ENCODE results near the gene P3H3. TPM values are rescaled to one million over a fixed set of nuclear protein-coding genes. Genes with fewer than 3 reads are reported as not detected.
"Not testable (repeated sequence)": the region's sequence is repeated elsewhere in the genome, so short reads cannot be mapped to it uniquely, and the experiment has no call there.

The P3H3 gene
- total and polyA plus RNA-seq, 2 donors (not counting 3 experiments of a cell fraction or from before 2014, with no cell fraction given): 75.9 to 76.5 TPM

DNA sequence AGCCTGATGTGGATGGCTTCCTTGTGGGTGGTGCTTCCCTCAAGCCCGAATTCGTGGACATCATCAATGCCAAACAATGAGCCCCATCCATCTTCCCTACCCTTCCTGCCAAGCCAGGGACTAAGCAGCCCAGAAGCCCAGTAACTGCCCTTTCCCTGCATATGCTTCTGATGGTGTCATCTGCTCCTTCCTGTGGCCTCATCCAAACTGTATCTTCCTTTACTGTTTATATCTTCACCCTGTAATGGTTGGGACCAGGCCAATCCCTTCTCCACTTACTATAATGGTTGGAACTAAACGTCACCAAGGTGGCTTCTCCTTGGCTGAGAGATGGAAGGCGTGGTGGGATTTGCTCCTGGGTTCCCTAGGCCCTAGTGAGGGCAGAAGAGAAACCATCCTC lies 42.1 kb downstream of the P3H3 start:
- TF ChIP-seq POLR2A (IDR thresholded peaks at IDR 0.05; ENCODE audit: low read depth, low read length): peak; percentile 13
- Histone ChIP-seq H3K79me2 (ENCODE audit: control insufficient read depth, insufficient read depth, low read length) (peaks cover 40% of the 10 kb centered on the region), H3K36me3 (ENCODE audit: control insufficient read depth in 2 of 2, extremely low read depth in 1 of 2, insufficient read depth in 2 of 2, low read length in 2 of 2) (peaks cover 0 to 21% of the 10 kb centered on the region in 2 experiments), H3K4me1 (ENCODE audit: control insufficient read depth, extremely low read depth, insufficient read depth, low read length) (peaks cover 41% of the 10 kb centered on the region)
- H3K27me3 ChIP-seq (ENCODE audit: control insufficient read depth in 2 of 2, insufficient read depth in 2 of 2, low read length in 2 of 2); dilution Hi-C loops (cut with MboI; ENCODE audit: extremely low pct_ligation_motif_present, low sequenced_read_pairs); H4K20me1 ChIP-seq (replicated peaks; ENCODE audit: control insufficient read depth, extremely low read depth, insufficient read depth, low read length); H3K4me3 ChIP-seq (replicated peaks in 1 of 3; ENCODE audit: insufficient read depth in 1 of 3, low read depth in 1 of 3, low read length in 3 of 3); H3K27ac ChIP-seq (ENCODE audit: insufficient read depth, low read depth, low read length); DNase-seq (ENCODE audit: low read depth, low spot score); H2AFZ ChIP-seq (ENCODE audit: low read depth, low read length); H3K9ac ChIP-seq (replicated peaks; ENCODE audit: extremely low read depth, insufficient read depth, low read length); FAIRE-seq; H3K9me3 ChIP-seq (replicated peaks; ENCODE audit: control insufficient read depth, insufficient read depth, low read length); H3K9me1 ChIP-seq (replicated peaks; ENCODE audit: control insufficient read depth, extremely low read depth, insufficient read depth, low read length); H3K4me2 ChIP-seq (ENCODE audit: insufficient read depth, low read length): not testable (repeated sequence)
- intact Hi-C loops (cut with micrococcal nuclease): loop anchor here (5.0 kb wide), 2 partner anchors 222 to 237 kb away; partner anchors contain the start of genes C1R and C1RL
- BruUV-seq (replicated peaks): TSS peak; percentile 44
- ChIA-PET POLR2A (interaction anchor here (1.1 kb wide), 1 partner anchor 73 kb away, joined by 4 read pairs; the partner anchor contains the start of genes C12orf57 and RNU7-1), CTCF (interaction anchor here (1.4 to 3.9 kb wide), 5 partner anchors 55 to 238 kb away, joined by 5 to 27 read pairs (median 21); partner anchors contain the start of genes C12orf57, C1RL and RNU7-1)

DNA sequence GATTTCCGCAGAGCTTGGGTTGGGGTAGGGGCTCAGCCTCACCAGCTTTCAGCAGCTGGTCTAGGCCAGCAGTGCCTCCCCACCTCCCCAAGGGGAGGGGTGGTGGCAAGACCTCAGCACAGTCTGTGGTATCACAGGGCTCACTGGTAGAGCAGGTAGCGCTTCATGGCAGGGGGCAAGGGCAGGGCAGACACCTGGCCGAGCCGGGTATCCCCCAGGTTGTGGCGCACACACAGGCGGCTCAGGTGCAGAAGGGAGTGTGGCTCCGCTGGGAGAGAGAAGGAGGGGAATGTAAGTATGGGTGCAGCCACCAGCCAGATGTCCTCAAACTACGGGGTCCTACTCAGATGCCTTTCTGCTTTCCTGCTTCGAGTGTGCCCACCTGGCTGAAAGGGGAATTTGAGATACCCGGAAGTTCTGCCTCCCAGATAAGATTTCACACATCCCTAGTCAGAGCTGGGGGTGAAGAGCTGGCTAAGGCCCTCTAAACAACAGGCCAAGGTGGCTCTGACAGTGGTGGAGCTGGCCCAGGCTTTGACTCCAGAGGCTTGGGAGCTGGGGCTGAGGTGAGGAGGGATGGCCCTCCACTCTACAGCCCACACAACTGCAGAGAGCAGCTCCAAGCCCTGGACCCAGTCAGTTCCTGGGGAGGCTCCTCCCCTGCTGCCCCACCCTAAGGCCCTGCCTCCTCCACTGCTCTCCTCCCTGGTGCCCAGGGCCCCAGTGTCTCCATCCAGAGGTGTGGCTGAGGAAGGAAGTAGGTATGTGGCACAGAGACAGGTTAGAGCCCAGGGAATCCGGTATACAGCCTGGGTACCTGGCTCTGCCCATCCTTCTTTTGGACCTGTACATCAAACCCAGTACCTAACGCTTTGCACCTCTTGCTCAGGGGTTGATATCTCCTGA lies 43.1 kb downstream of the P3H3 start:
- Histone ChIP-seq H3K9ac (replicated peaks; ENCODE audit: extremely low read depth, insufficient read depth, low read length) (no peak overlapping the region), H3K27me3 (ENCODE audit: control insufficient read depth in 2 of 2, insufficient read depth in 2 of 2, low read length in 2 of 2) (no peaks in the 10 kb centered on the region), H2AFZ (ENCODE audit: low read depth, low read length) (no peak overlapping the region), H3K36me3 (ENCODE audit: control insufficient read depth in 2 of 2, extremely low read depth in 1 of 2, insufficient read depth in 2 of 2, low read length in 2 of 2) (peaks cover 0 to 22% of the 10 kb centered on the region in 2 experiments), H3K4me3 (replicated peaks in 1 of 3; ENCODE audit: insufficient read depth in 1 of 3, low read depth in 1 of 3, low read length in 3 of 3) (peak overlapping the region in 1 of 3 experiments; percentile 84), H3K79me2 (ENCODE audit: control insufficient read depth, insufficient read depth, low read length) (peaks cover 40% of the 10 kb centered on the region), H3K9me1 (replicated peaks; ENCODE audit: control insufficient read depth, extremely low read depth, insufficient read depth, low read length) (no peaks in the 10 kb centered on the region), H3K9me3 (replicated peaks; ENCODE audit: control insufficient read depth, insufficient read depth, low read length) (no peaks in the 10 kb centered on the region), H4K20me1 (replicated peaks; ENCODE audit: control insufficient read depth, extremely low read depth, insufficient read depth, low read length) (no peaks in the 10 kb centered on the region), H3K4me1 (ENCODE audit: control insufficient read depth, extremely low read depth, insufficient read depth, low read length) (peaks cover 41% of the 10 kb centered on the region), H3K27ac (ENCODE audit: insufficient read depth, low read depth, low read length) (no peak overlapping the region), H3K4me2 (ENCODE audit: insufficient read depth, low read length) (peak overlapping the region; percentile 98)
- FAIRE-seq (peak; percentile 15), DNase-seq (ENCODE audit: low read depth, low spot score) (no peak)
- TF ChIP-seq, protein P1, sequence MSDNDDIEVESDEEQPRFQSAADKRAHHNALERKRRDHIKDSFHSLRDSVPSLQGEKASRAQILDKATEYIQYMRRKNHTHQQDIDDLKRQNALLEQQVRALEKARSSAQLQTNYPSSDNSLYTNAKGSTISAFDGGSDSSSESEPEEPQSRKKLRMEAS (IDR thresholded peaks at IDR 0.05; ENCODE audit: insufficient read depth, insufficient read length): no peak
- TF ChIP-seq POLR2A (IDR thresholded peaks at IDR 0.05; ENCODE audit: low read depth, low read length): peak; percentile 38
- TF ChIP-seq JUN (IDR thresholded peaks at IDR 0.05; ENCODE audit: borderline replicate concordance, insufficient read depth, insufficient read length, low read depth): no peak
- no peak for TF ChIP-seq FOS (IDR thresholded peaks at IDR 0.05; ENCODE audit: borderline replicate concordance, insufficient read depth, low read length)
- no peak for TF ChIP-seq MYC (IDR thresholded peaks at IDR 0.05; ENCODE audit: low read depth, low read length)
- TF ChIP-seq POLR2AphosphoS5 (IDR thresholded peaks at IDR 0.05; ENCODE audit: insufficient read depth, low read depth, low read length): peak; percentile 39
- no peak for TF ChIP-seq EZH2 (IDR thresholded peaks at IDR 0.05; ENCODE audit: borderline replicate concordance, low read depth, low read length, severe bottlenecking)
- TF ChIP-seq, protein P2, sequence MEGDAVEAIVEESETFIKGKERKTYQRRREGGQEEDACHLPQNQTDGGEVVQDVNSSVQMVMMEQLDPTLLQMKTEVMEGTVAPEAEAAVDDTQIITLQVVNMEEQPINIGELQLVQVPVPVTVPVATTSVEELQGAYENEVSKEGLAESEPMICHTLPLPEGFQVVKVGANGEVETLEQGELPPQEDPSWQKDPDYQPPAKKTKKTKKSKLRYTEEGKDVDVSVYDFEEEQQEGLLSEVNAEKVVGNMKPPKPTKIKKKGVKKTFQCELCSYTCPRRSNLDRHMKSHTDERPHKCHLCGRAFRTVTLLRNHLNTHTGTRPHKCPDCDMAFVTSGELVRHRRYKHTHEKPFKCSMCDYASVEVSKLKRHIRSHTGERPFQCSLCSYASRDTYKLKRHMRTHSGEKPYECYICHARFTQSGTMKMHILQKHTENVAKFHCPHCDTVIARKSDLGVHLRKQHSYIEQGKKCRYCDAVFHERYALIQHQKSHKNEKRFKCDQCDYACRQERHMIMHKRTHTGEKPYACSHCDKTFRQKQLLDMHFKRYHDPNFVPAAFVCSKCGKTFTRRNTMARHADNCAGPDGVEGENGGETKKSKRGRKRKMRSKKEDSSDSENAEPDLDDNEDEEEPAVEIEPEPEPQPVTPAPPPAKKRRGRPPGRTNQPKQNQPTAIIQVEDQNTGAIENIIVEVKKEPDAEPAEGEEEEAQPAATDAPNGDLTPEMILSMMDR (IDR thresholded peaks at IDR 0.05; ENCODE audit: extremely low read depth in 1 of 2, insufficient read depth in 1 of 2, low read depth in 1 of 2, low read length in 2 of 2): no peak
- TF ChIP-seq GATA2 (IDR thresholded peaks at IDR 0.05; ENCODE audit: insufficient read depth, insufficient read length, low read depth, low read length): no peak
- BruUV-seq (replicated peaks): no TSS peak
- ChIA-PET CTCF (interaction anchor here (1.9 to 4.3 kb wide), 10 partner anchors 10 to 237 kb away, joined by 5 to 74 read pairs (median 16); partner anchors contain the start of genes C12orf57, C1RL, CDCA3 and MLF2), POLR2A (interaction anchor here (0.6 to 1.1 kb wide), 2 partner anchors 72 to 99 kb away, joined by 4 to 8 read pairs; partner anchors contain the start of genes C12orf57, LAG3 and RNU7-1)
- dilution Hi-C loops (cut with MboI; ENCODE audit: extremely low pct_ligation_motif_present, low sequenced_read_pairs) (no loop called here), intact Hi-C loops (cut with micrococcal nuclease) (loop anchor here (5.0 kb wide), 2 partner anchors 221 to 236 kb away; partner anchors contain the start of genes C1R and C1RL)

Measured in endothelial cell of umbilical vein (primary cell).